Measurements from ENCODE around the gene USP6NL.

The USP6NL gene

DNA sequence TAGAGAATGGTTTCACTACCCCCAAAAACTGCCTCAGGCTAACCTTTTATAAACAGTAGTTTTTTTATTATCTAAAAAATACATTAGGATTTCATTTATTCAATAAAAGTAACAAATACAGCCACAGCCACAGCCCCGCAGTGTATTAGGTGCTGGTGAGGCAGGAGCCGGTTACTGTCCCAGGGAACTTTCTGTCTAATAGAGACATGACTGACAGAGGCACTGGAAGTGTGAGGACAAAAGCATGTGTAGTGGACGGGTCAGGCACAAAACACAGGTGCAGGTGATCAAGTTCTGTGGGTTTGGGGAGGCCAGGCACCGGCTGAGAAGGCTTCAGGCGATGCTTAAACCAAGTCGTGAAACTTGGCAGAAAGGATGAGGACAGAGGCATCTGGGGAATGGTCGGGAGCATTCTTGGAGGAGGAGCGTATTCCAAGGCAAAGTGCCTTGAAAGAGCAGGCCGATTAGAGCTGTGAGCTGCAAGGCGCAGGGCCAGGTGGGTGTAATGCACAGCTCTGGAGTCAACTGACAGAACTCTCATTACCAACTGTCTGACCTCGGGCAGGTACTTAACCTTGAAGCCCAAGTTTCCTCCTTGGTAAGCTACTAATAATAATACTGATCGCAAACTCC is 138.2 kb downstream of the USP6NL start:
- no peaks in the 10 kb centered on the region for H3K79me2 ChIP-seq (ENCODE audit: insufficient read depth, low read length)
- H3K9ac ChIP-seq (ENCODE audit: low read depth, low read length, poor library complexity, severe bottlenecking): no peak overlapping the region
- H3K4me1 ChIP-seq (ENCODE audit: insufficient read depth, low read length, poor library complexity, severe bottlenecking): peaks cover 6% of the 10 kb centered on the region
- H3K27me3 ChIP-seq (ENCODE audit: insufficient read depth, low read length, poor library complexity, severe bottlenecking): no peaks in the 10 kb centered on the region
- H3K9me2 ChIP-seq (replicated peaks; ENCODE audit: low read depth, low read length): no peaks in the 10 kb centered on the region
- H3F3A ChIP-seq (ENCODE audit: low read depth): no peaks in the 10 kb centered on the region
- no peaks in the 10 kb centered on the region for H3K9me3 ChIP-seq (ENCODE audit: insufficient read depth, low read depth, low read length)
- no peak overlapping the region for H3K4me3 ChIP-seq (ENCODE audit: low read length, poor library complexity, severe bottlenecking)
- H2AFZ ChIP-seq (ENCODE audit: low read length): no peak overlapping the region
- TF ChIP-seq EZH2phosphoT487 (IDR thresholded peaks at IDR 0.05; ENCODE audit: borderline replicate concordance): no peak
- TF ChIP-seq, protein P1, sequence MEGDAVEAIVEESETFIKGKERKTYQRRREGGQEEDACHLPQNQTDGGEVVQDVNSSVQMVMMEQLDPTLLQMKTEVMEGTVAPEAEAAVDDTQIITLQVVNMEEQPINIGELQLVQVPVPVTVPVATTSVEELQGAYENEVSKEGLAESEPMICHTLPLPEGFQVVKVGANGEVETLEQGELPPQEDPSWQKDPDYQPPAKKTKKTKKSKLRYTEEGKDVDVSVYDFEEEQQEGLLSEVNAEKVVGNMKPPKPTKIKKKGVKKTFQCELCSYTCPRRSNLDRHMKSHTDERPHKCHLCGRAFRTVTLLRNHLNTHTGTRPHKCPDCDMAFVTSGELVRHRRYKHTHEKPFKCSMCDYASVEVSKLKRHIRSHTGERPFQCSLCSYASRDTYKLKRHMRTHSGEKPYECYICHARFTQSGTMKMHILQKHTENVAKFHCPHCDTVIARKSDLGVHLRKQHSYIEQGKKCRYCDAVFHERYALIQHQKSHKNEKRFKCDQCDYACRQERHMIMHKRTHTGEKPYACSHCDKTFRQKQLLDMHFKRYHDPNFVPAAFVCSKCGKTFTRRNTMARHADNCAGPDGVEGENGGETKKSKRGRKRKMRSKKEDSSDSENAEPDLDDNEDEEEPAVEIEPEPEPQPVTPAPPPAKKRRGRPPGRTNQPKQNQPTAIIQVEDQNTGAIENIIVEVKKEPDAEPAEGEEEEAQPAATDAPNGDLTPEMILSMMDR (conservative IDR thresholded peaks at IDR 0.05; ENCODE audit: low read length): no peak
- no peaks in the 10 kb centered on the region for H4K20me1 ChIP-seq (ENCODE audit: insufficient read depth, low read length, poor library complexity, severe bottlenecking)
- peaks cover 24% of the 10 kb centered on the region; the same call in 1 of the 2 replicates for H3K36me3 ChIP-seq (ENCODE audit: insufficient read depth, low read length)
- no peak overlapping the region for H3K4me2 ChIP-seq (ENCODE audit: low read depth, low read length, poor library complexity, severe bottlenecking)

DNA sequence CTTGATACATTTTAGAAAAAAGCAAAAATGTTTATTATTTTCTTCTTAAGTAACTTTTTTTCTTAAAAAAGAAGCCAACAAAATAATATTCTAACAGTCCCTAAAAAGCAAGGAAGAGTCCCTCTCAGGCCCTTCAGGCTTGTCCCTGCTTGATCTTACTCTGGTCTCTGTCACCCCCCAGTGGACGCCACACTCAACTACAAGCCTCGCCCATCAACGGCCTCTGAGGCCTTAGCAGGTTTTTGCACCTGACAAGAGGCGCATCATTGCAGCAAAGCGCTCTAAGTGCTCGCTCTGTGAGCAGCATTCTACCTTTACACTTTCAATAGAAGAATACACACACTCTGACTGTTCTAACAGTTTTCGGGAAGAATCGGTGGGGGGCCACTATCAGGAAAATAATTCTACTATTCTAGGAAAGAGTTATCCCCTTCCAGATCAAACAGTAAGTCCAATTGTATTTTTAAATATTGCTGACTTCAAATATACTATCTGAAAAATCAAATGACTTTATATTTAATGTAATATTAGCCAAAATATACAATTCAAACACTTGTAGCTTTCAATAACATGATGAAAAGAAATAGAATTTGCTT is 139.2 kb downstream of the USP6NL start:
- Histone ChIP-seq H3F3A (ENCODE audit: low read depth) (no peaks in the 10 kb centered on the region), H3K9me2 (replicated peaks; ENCODE audit: low read depth, low read length) (no peaks in the 10 kb centered on the region), H4K20me1 (ENCODE audit: insufficient read depth, low read length, poor library complexity, severe bottlenecking) (no peaks in the 10 kb centered on the region), H3K4me3 (ENCODE audit: low read length, poor library complexity, severe bottlenecking) (no peak overlapping the region), H3K4me1 (ENCODE audit: insufficient read depth, low read length, poor library complexity, severe bottlenecking) (peaks cover 6% of the 10 kb centered on the region), H3K27me3 (ENCODE audit: insufficient read depth, low read length, poor library complexity, severe bottlenecking) (no peaks in the 10 kb centered on the region), H3K9me3 (ENCODE audit: insufficient read depth, low read depth, low read length) (no peaks in the 10 kb centered on the region), H3K4me2 (ENCODE audit: low read depth, low read length, poor library complexity, severe bottlenecking) (no peak overlapping the region), H2AFZ (ENCODE audit: low read length) (no peak overlapping the region), H3K79me2 (ENCODE audit: insufficient read depth, low read length) (no peaks in the 10 kb centered on the region), H3K36me3 (ENCODE audit: insufficient read depth, low read length) (peaks cover 22% of the 10 kb centered on the region; the same call in 1 of the 2 replicates), H3K9ac (ENCODE audit: low read depth, low read length, poor library complexity, severe bottlenecking) (no peak overlapping the region)
- TF ChIP-seq, protein P1 (conservative IDR thresholded peaks at IDR 0.05; ENCODE audit: low read length): peak; percentile 94
- no peak for TF ChIP-seq EZH2phosphoT487 (IDR thresholded peaks at IDR 0.05; ENCODE audit: borderline replicate concordance)

- TF ChIP-seq, protein P1 (conservative IDR thresholded peaks at IDR 0.05; ENCODE audit: low read length): no peak
- no peak for TF ChIP-seq EZH2phosphoT487 (IDR thresholded peaks at IDR 0.05; ENCODE audit: borderline replicate concordance)
- H3K27me3 ChIP-seq (ENCODE audit: insufficient read depth, low read length, poor library complexity, severe bottlenecking): no peaks in the 10 kb centered on the region
- no peak overlapping the region for H3K4me2 ChIP-seq (ENCODE audit: low read depth, low read length, poor library complexity, severe bottlenecking)
- H3K79me2 ChIP-seq (ENCODE audit: insufficient read depth, low read length): no peaks in the 10 kb centered on the region
- no peak overlapping the region for H2AFZ ChIP-seq (ENCODE audit: low read length)
- no peak overlapping the region for H3K9ac ChIP-seq (ENCODE audit: low read depth, low read length, poor library complexity, severe bottlenecking)
- no peaks in the 10 kb centered on the region for H3K4me1 ChIP-seq (ENCODE audit: insufficient read depth, low read length, poor library complexity, severe bottlenecking)
- H3K36me3 ChIP-seq (ENCODE audit: insufficient read depth, low read length): peaks cover 13% of the 10 kb centered on the region; the same call in 1 of the 2 replicates
- H3K9me2 ChIP-seq (replicated peaks; ENCODE audit: low read depth, low read length): no peaks in the 10 kb centered on the region
- H3K4me3 ChIP-seq (ENCODE audit: low read length, poor library complexity, severe bottlenecking): no peak overlapping the region
- no peaks in the 10 kb centered on the region for H4K20me1 ChIP-seq (ENCODE audit: insufficient read depth, low read length, poor library complexity, severe bottlenecking)
- H3F3A ChIP-seq (ENCODE audit: low read depth): no peaks in the 10 kb centered on the region
- no peaks in the 10 kb centered on the region for H3K9me3 ChIP-seq (ENCODE audit: insufficient read depth, low read depth, low read length)
Observed at GRCh38 chr10:11469575-11470391, 141.7 kb downstream of the USP6NL start.
